Neural cell (in vitro differentiated cells): ENCODE data around the gene APH1B. TPM values are rescaled to one million over a fixed set of nuclear protein-coding genes. Genes with fewer than 3 reads are reported as not detected.

Experiments
- H2AFZ ChIP-seq: fragments of 200-600, 300-800 bp; sonication (generic), shearing (Covaris generic); 2 replicates; pipeline ENCODE4 v1.6.0; 2014; ENCODE audit warnings: low read depth, mild to moderate bottlenecking, antibody characterized with exemption, low read length, moderate library complexity
- H3F3A ChIP-seq: fragments of 200-600 bp; shearing (Covaris generic); 2 replicates; pipeline ENCODE4 v1.6.1; 2016; ENCODE audit warnings: mild to moderate bottlenecking, moderate library complexity, mixed read lengths, antibody characterized with exemption, low read length; ENCODE audit not compliant: insufficient read depth, poor library complexity, severe bottlenecking
- H3K27ac ChIP-seq: fragments of 200-600, 300-800 bp; sonication (generic), shearing (Covaris generic); 2 replicates; pipeline ENCODE4 v1.5.1; 2014; ENCODE audit warnings: mild to moderate bottlenecking, low read length, moderate library complexity
- H3K27me3 ChIP-seq: fragments of 300-800, 200-600 bp; sonication (generic), shearing (Covaris generic); 2 replicates; pipeline ENCODE4 v1.6.0; 2014; ENCODE audit warnings: mild to moderate bottlenecking, low read depth, low read length, moderate library complexity; ENCODE audit not compliant: insufficient read depth
- H3K36me3 ChIP-seq: fragments of 300-800, 200-600 bp; sonication (generic), shearing (Covaris generic); 2 replicates; pipeline ENCODE4 v1.5.1; 2014; ENCODE audit warnings: mild to moderate bottlenecking, antibody characterized with exemption, low read length, moderate library complexity; ENCODE audit not compliant: insufficient read depth
- H3K4me2 ChIP-seq: fragments of 300-800, 200-600 bp; sonication (generic), shearing (Covaris generic); 2 replicates; pipeline ENCODE4 v1.6.0; 2014; ENCODE audit warnings: mild to moderate bottlenecking, low read length
- H3K4me3 ChIP-seq: fragments of 300-800, 200-600 bp; sonication (generic), shearing (Covaris generic); 2 replicates; pipeline ENCODE4 v1.5.1; 2014; ENCODE audit warnings: mild to moderate bottlenecking, low read length, moderate library complexity
- H3K79me2 ChIP-seq: fragments of 200-600 bp; shearing (Covaris generic); replicated peaks from 2 replicates; pipeline ENCODE4 v1.6.0; 2014; ENCODE audit warnings: mild to moderate bottlenecking, low read length, moderate library complexity; ENCODE audit not compliant: insufficient read depth
- H3K9ac ChIP-seq: fragments of 300-800, 200-600 bp; sonication (generic), shearing (Covaris generic); 2 replicates; pipeline ENCODE4 v1.6.1; 2016; ENCODE audit warnings: mild to moderate bottlenecking, low read length, mixed read lengths
- H3K9me2 ChIP-seq: fragments of 200-600 bp; shearing (Covaris generic); 2 replicates; pipeline ENCODE4 v1.6.1; 2016; ENCODE audit warnings: mild to moderate bottlenecking, low read length, mixed read lengths; ENCODE audit not compliant: insufficient read depth
- H3K9me3 ChIP-seq: fragments of 200-600, 300-800 bp; sonication (generic), shearing (Covaris generic); 2 replicates; pipeline ENCODE4 v1.6.1; 2016; ENCODE audit warnings: mild to moderate bottlenecking, mixed run types, low read length, moderate library complexity, mixed read lengths
- H4K20me1 ChIP-seq: fragments of 200-600 bp; shearing (Covaris generic); 2 replicates; pipeline ENCODE4 v1.6.1; 2016; ENCODE audit warnings: mild to moderate bottlenecking, mixed run types; ENCODE audit not compliant: insufficient read depth
- CTCF ChIP-seq: fragments of 450-650 bp; IDR thresholded peaks from 2 replicates; pipeline ENCODE4 v1.5.1; 2014; ENCODE audit warnings: antibody characterized with exemption, mild to moderate bottlenecking, moderate library complexity; ENCODE audit not compliant: poor library complexity, severe bottlenecking
- EP300 ChIP-seq: fragments of 450-650 bp; conservative IDR thresholded peaks from 2 replicates; pipeline ENCODE4 v1.6.1; 2014; ENCODE audit warnings: antibody characterized with exemption, mild to moderate bottlenecking, moderate library complexity; ENCODE audit not compliant: poor library complexity, severe bottlenecking
- EZH2 ChIP-seq: fragments of 200-600, 300-800 bp; shearing (Covaris generic), sonication (generic); IDR thresholded peaks from 2 replicates; pipeline ENCODE4 v1.6.1; 2014; ENCODE audit warnings: antibody characterized with exemption, low read length, borderline replicate concordance, mild to moderate bottlenecking; ENCODE audit not compliant: insufficient read depth, poor library complexity, severe bottlenecking
- POLR2AphosphoS5 ChIP-seq: IDR thresholded peaks from 2 replicates; pipeline ENCODE4 v1.6.1; 2012
- RAD21 ChIP-seq: fragments of 450-650 bp; conservative IDR thresholded peaks from 2 replicates; pipeline ENCODE4 v1.6.1; 2014; ENCODE audit warnings: antibody characterized with exemption, mild to moderate bottlenecking, moderate library complexity
- REST ChIP-seq: IDR thresholded peaks from 2 replicates; pipeline ENCODE4 v1.6.1; 2012; ENCODE audit warnings: borderline replicate concordance
- SMC3 ChIP-seq: fragments of 450-650 bp; conservative IDR thresholded peaks from 2 replicates; pipeline ENCODE4 v1.6.1; 2014; ENCODE audit warnings: antibody characterized with exemption, mild to moderate bottlenecking, moderate library complexity; ENCODE audit not compliant: poor library complexity
- TAF1 ChIP-seq: IDR thresholded peaks from 2 replicates; pipeline ENCODE4 v1.6.1; 2012; ENCODE audit warnings: low read depth
- polyA plus RNA-seq: library from polyadenylated mRNA; depleted of rRNA; stranded (reverse); fragments of >200 nt; gene quantifications from 2 replicates; pipeline ENCODE4 v1.2.3, GENCODE V29; 2014

The APH1B gene
- polyA plus RNA-seq, 1 donor from 2014 or later = 14.6 TPM

GRCh38 chr15:63312286-63312685, 34.9 kb downstream of the APH1B start:
- no peaks in the 10 kb centered on the region for H3K79me2 ChIP-seq
- TF ChIP-seq CTCF (no peak), RAD21 (no peak), POLR2AphosphoS5 (no peak), EZH2 (no peak), REST (no peak)
- no peaks in the 10 kb centered on the region for H3K9me3 ChIP-seq
- H3F3A ChIP-seq = no peaks in the 10 kb centered on the region
- no peak overlapping the region for H2AFZ ChIP-seq
- H3K9ac ChIP-seq = no peak overlapping the region
- H3K27ac ChIP-seq = no peak overlapping the region
- H3K9me2 ChIP-seq = no peaks in the 10 kb centered on the region
- H4K20me1 ChIP-seq = no peaks in the 10 kb centered on the region
- no peak overlapping the region for H3K4me2 ChIP-seq
- no peaks in the 10 kb centered on the region for H3K27me3 ChIP-seq
- no peak overlapping the region for H3K4me3 ChIP-seq
- no peaks in the 10 kb centered on the region for H3K36me3 ChIP-seq

GRCh38 chr15:63313825-63314224, 36.4 kb downstream of the APH1B start:
- no peak overlapping the region for H2AFZ ChIP-seq
- no peaks in the 10 kb centered on the region for H4K20me1 ChIP-seq
- H3K27ac ChIP-seq = no peak overlapping the region
- H3K27me3 ChIP-seq = no peaks in the 10 kb centered on the region
- no peak overlapping the region for H3K9ac ChIP-seq
- no peaks in the 10 kb centered on the region for H3F3A ChIP-seq
- no peaks in the 10 kb centered on the region for H3K79me2 ChIP-seq
- no peak overlapping the region for H3K4me2 ChIP-seq
- no peak overlapping the region for H3K4me3 ChIP-seq
- H3K9me2 ChIP-seq = no peaks in the 10 kb centered on the region
- TF ChIP-seq SMC3 (no peak), REST (no peak), CTCF (no peak), POLR2AphosphoS5 (no peak), EP300 (no peak), RAD21 (no peak), TAF1 (no peak)
- no peaks in the 10 kb centered on the region for H3K36me3 ChIP-seq
- no peaks in the 10 kb centered on the region for H3K9me3 ChIP-seq
